Measurements from ENCODE around the gene LONP1.

LONP1 gene

GRCh38 chr19:5681391-5682106, 38.4 kb downstream of the LONP1 start:
- H3K27me3 ChIP-seq (replicated peaks in 2 of 5; ENCODE audit: control insufficient read depth in 4 of 5, insufficient read depth in 5 of 5, low read length in 4 of 5): no peaks in the 10 kb centered on the region
- 62% methylated on average over 14 of the region's 17 CpGs for WGBS (ENCODE audit: insufficient coverage)
- H3K4me1 ChIP-seq (ENCODE audit: control extremely low read depth in 1 of 4, control insufficient read depth in 4 of 4, insufficient read depth in 4 of 4, low read length in 3 of 4): peaks cover 0 to 27% (median 20%) of the 10 kb centered on the region in 4 experiments
- ChIA-PET CTCF (no interaction called here), POLR2A (no interaction called here)
- H3K27ac ChIP-seq (ENCODE audit: insufficient read depth in 1 of 2, low read depth in 1 of 2, low read length in 2 of 2, poor library complexity in 1 of 2, severe bottlenecking in 2 of 2): no peak overlapping the region
- H3K9me3 ChIP-seq (ENCODE audit: control extremely low read depth in 1 of 5, control insufficient read depth in 4 of 5, insufficient read depth in 2 of 5, low read depth in 1 of 5, low read length in 4 of 5): no peaks in the 10 kb centered on the region
- DNase-seq: no peak
- peaks cover 0 to 16% (median 3%) of the 10 kb centered on the region in 4 experiments for H3K36me3 ChIP-seq (ENCODE audit: control insufficient read depth in 4 of 4, insufficient read depth in 4 of 4, low read length in 3 of 4)
- peak overlapping the region; percentile 4 to 97 (median 87) for H3K4me3 ChIP-seq (ENCODE audit: control insufficient read depth in 1 of 7, extremely low read depth in 1 of 7, insufficient read depth in 4 of 7, low read depth in 2 of 7, low read length in 6 of 7)

GRCh38 chr19:5680437-5681368, 39.2 kb downstream of the LONP1 start, which contains the start of the genes HSD11B1L and MICOS13:
Gene HSD11B1L (plus strand): TSS chr19:5681027. CDS start chr19:5684833, 3,806 bp downstream.
Gene MICOS13 (minus strand): TSS chr19:5680516. CDS start chr19:5680486, 30 bp downstream.
- Histone ChIP-seq H3K27ac (ENCODE audit: insufficient read depth in 1 of 2, low read depth in 1 of 2, low read length in 2 of 2, poor library complexity in 1 of 2, severe bottlenecking in 2 of 2) (peak within 1 kb of the TSS; percentile 93 to 97), H3K4me1 (ENCODE audit: control extremely low read depth in 1 of 4, control insufficient read depth in 4 of 4, insufficient read depth in 4 of 4, low read length in 3 of 4) (peaks cover 0 to 19% (median 13%) of the 10 kb centered on the region in 4 experiments), H3K4me3 (ENCODE audit: control insufficient read depth in 1 of 7, extremely low read depth in 1 of 7, insufficient read depth in 4 of 7, low read depth in 2 of 7, low read length in 6 of 7) (peak within 1 kb of the TSS; percentile 83 to 97 (median 90)), H3K36me3 (ENCODE audit: control insufficient read depth in 4 of 4, insufficient read depth in 4 of 4, low read length in 3 of 4) (peaks cover 0 to 16% (median 3%) of the 10 kb centered on the region in 4 experiments), H3K27me3 (replicated peaks in 2 of 5; ENCODE audit: control insufficient read depth in 4 of 5, insufficient read depth in 5 of 5, low read length in 4 of 5) (no peaks in the 10 kb centered on the region), H3K9me3 (ENCODE audit: control extremely low read depth in 1 of 5, control insufficient read depth in 4 of 5, insufficient read depth in 2 of 5, low read depth in 1 of 5, low read length in 4 of 5) (no peaks in the 10 kb centered on the region)
- ChIA-PET POLR2A (no interaction called here), CTCF (no interaction called here)
- peak; percentile 99 to 100 (median 100) for DNase-seq
- under 1% methylated on average over 56 of the region's 94 CpGs for WGBS (ENCODE audit: insufficient coverage)

GRCh38 chr19:5680084-5680436, 39.9 kb downstream of the LONP1 start:
- WGBS (ENCODE audit: insufficient coverage): 1% methylated on average over 19 of the region's 23 CpGs
- Histone ChIP-seq H3K4me3 (ENCODE audit: control insufficient read depth in 1 of 7, extremely low read depth in 1 of 7, insufficient read depth in 4 of 7, low read depth in 2 of 7, low read length in 6 of 7) (peak overlapping the region; percentile 83 to 97 (median 90)), H3K9me3 (ENCODE audit: control extremely low read depth in 1 of 5, control insufficient read depth in 4 of 5, insufficient read depth in 2 of 5, low read depth in 1 of 5, low read length in 4 of 5) (no peaks in the 10 kb centered on the region), H3K27me3 (replicated peaks in 2 of 5; ENCODE audit: control insufficient read depth in 4 of 5, insufficient read depth in 5 of 5, low read length in 4 of 5) (no peaks in the 10 kb centered on the region), H3K27ac (ENCODE audit: insufficient read depth in 1 of 2, low read depth in 1 of 2, low read length in 2 of 2, poor library complexity in 1 of 2, severe bottlenecking in 2 of 2) (peak overlapping the region; percentile 67 to 97), H3K4me1 (ENCODE audit: control extremely low read depth in 1 of 4, control insufficient read depth in 4 of 4, insufficient read depth in 4 of 4, low read length in 3 of 4) (peaks cover 0 to 19% (median 13%) of the 10 kb centered on the region in 4 experiments), H3K36me3 (ENCODE audit: control insufficient read depth in 4 of 4, insufficient read depth in 4 of 4, low read length in 3 of 4) (peaks cover 0 to 16% (median 3%) of the 10 kb centered on the region in 4 experiments)
- ChIA-PET POLR2A (interaction anchor here (0.8 to 1.0 kb wide), 2 partner anchors 10 to 11 kb away, joined by 3 read pairs; partner anchors contain the start of gene RPL36), CTCF (interaction anchor here (1.1 kb wide), 1 partner anchor 8 kb away, joined by 5 read pairs; no protein-coding TSS in a partner anchor)
- no peak for DNase-seq

GRCh38 chr19:5679289-5680083, 40.5 kb downstream of the LONP1 start:
- no peaks in the 10 kb centered on the region for H3K27me3 ChIP-seq (replicated peaks in 2 of 5; ENCODE audit: control insufficient read depth in 4 of 5, insufficient read depth in 5 of 5, low read length in 4 of 5)
- ChIA-PET CTCF (interaction anchor here (1.1 kb wide), 1 partner anchor 9 kb away, joined by 5 read pairs; no protein-coding TSS in a partner anchor), POLR2A (interaction anchor here (0.8 to 1.0 kb wide), 2 partner anchors 10 to 12 kb away, joined by 3 read pairs; partner anchors contain the start of gene RPL36)
- no peaks in the 10 kb centered on the region for H3K9me3 ChIP-seq (ENCODE audit: control extremely low read depth in 1 of 5, control insufficient read depth in 4 of 5, insufficient read depth in 2 of 5, low read depth in 1 of 5, low read length in 4 of 5)
- peaks cover 0 to 19% (median 13%) of the 10 kb centered on the region in 4 experiments for H3K4me1 ChIP-seq (ENCODE audit: control extremely low read depth in 1 of 4, control insufficient read depth in 4 of 4, insufficient read depth in 4 of 4, low read length in 3 of 4)
- WGBS (ENCODE audit: insufficient coverage): 48% methylated on average over 15 of the region's 26 CpGs
- peaks cover 0 to 16% (median 3%) of the 10 kb centered on the region in 4 experiments for H3K36me3 ChIP-seq (ENCODE audit: control insufficient read depth in 4 of 4, insufficient read depth in 4 of 4, low read length in 3 of 4)
- H3K27ac ChIP-seq (ENCODE audit: insufficient read depth in 1 of 2, low read depth in 1 of 2, low read length in 2 of 2, poor library complexity in 1 of 2, severe bottlenecking in 2 of 2): peak overlapping the region; percentile 67 to 97
- peak in 1 of 3 donors; percentile 24 for DNase-seq
- H3K4me3 ChIP-seq (ENCODE audit: control insufficient read depth in 1 of 7, extremely low read depth in 1 of 7, insufficient read depth in 4 of 7, low read depth in 2 of 7, low read length in 6 of 7): peak overlapping the region; percentile 83 to 97 (median 90)

- Histone ChIP-seq H3K27ac (ENCODE audit: insufficient read depth in 1 of 2, low read depth in 1 of 2, low read length in 2 of 2, poor library complexity in 1 of 2, severe bottlenecking in 2 of 2) (no peak overlapping the region), H3K9me3 (ENCODE audit: control extremely low read depth in 1 of 5, control insufficient read depth in 4 of 5, insufficient read depth in 2 of 5, low read depth in 1 of 5, low read length in 4 of 5) (no peaks in the 10 kb centered on the region), H3K4me1 (ENCODE audit: control extremely low read depth in 1 of 4, control insufficient read depth in 4 of 4, insufficient read depth in 4 of 4, low read length in 3 of 4) (peaks cover 0 to 19% (median 13%) of the 10 kb centered on the region in 4 experiments), H3K4me3 (ENCODE audit: control insufficient read depth in 1 of 7, extremely low read depth in 1 of 7, insufficient read depth in 4 of 7, low read depth in 2 of 7, low read length in 6 of 7) (no peak overlapping the region), H3K36me3 (ENCODE audit: control insufficient read depth in 4 of 4, insufficient read depth in 4 of 4, low read length in 3 of 4) (peaks cover 0 to 16% (median 3%) of the 10 kb centered on the region in 4 experiments), H3K27me3 (replicated peaks in 2 of 5; ENCODE audit: control insufficient read depth in 4 of 5, insufficient read depth in 5 of 5, low read length in 4 of 5) (no peaks in the 10 kb centered on the region)
- CTCF ChIA-PET: no interaction called here
- 99% methylated on average over 19 of the region's 22 CpGs for WGBS (ENCODE audit: insufficient coverage)
- POLR2A ChIA-PET: no interaction called here
- no peak for DNase-seq
Measured at GRCh38 chr19:5678071-5678718, 41.8 kb downstream of the LONP1 start.

- Histone ChIP-seq H3K4me3 (ENCODE audit: control insufficient read depth in 1 of 7, extremely low read depth in 1 of 7, insufficient read depth in 4 of 7, low read depth in 2 of 7, low read length in 6 of 7) (no peak overlapping the region), H3K9me3 (ENCODE audit: control extremely low read depth in 1 of 5, control insufficient read depth in 4 of 5, insufficient read depth in 2 of 5, low read depth in 1 of 5, low read length in 4 of 5) (no peaks in the 10 kb centered on the region), H3K36me3 (ENCODE audit: control insufficient read depth in 4 of 4, insufficient read depth in 4 of 4, low read length in 3 of 4) (peaks cover 0 to 21% (median 3%) of the 10 kb centered on the region in 4 experiments), H3K27me3 (replicated peaks in 2 of 5; ENCODE audit: control insufficient read depth in 4 of 5, insufficient read depth in 5 of 5, low read length in 4 of 5) (no peaks in the 10 kb centered on the region), H3K4me1 (ENCODE audit: control extremely low read depth in 1 of 4, control insufficient read depth in 4 of 4, insufficient read depth in 4 of 4, low read length in 3 of 4) (peaks cover 0 to 19% (median 13%) of the 10 kb centered on the region in 4 experiments), H3K27ac (ENCODE audit: insufficient read depth in 1 of 2, low read depth in 1 of 2, low read length in 2 of 2, poor library complexity in 1 of 2, severe bottlenecking in 2 of 2) (no peak overlapping the region)
- CTCF ChIA-PET: no interaction called here
- 90% methylated on average over 7 of the region's 9 CpGs for WGBS (ENCODE audit: insufficient coverage)
- POLR2A ChIA-PET: no interaction called here
- DNase-seq: no peak
Measured at GRCh38 chr19:5677580-5677979, 42.4 kb downstream of the LONP1 start.
